Central memory CD4-positive, alpha-beta T cell (primary cell): Measurements from ENCODE around the gene MYH11.
"Not testable (repeated sequence)": the region's sequence is repeated elsewhere in the genome, so short reads cannot be mapped to it uniquely, and the experiment has no call there.

Source experiments
- DNase-seq: peaks from one replicate; pipeline ENCODE4 v3.0.0; 2022

The MYH11 gene

GRCh38 chr16:15658556-15658955 is 198.3 kb downstream of the MYH11 start:
- no peak for DNase-seq

GRCh38 chr16:15658149-15658548 is 198.7 kb downstream of the MYH11 start:
- no peak for DNase-seq

GRCh38 chr16:15655561-15655960 is 201.3 kb downstream of the MYH11 start:
- DNase-seq: not testable (repeated sequence)

- DNase-seq: no peak
These were observed 202.2 kb downstream of the MYH11 start for GRCh38 chr16:15654591-15654990.

GRCh38 chr16:15653227-15653626 is 203.6 kb downstream of the MYH11 start:
- no peak for DNase-seq
